ENCODE data around the gene MYBPC1. TPM values are rescaled to one million over a fixed set of nuclear protein-coding genes. Genes with fewer than 3 reads are reported as not detected.

The MYBPC1 gene
- total and polyA plus RNA-seq, 2 of the 13 experiments (the other 11 are each of a cell fraction or from before 2014, with no cell fraction given): 0.31 to 0.53 TPM

DNA sequence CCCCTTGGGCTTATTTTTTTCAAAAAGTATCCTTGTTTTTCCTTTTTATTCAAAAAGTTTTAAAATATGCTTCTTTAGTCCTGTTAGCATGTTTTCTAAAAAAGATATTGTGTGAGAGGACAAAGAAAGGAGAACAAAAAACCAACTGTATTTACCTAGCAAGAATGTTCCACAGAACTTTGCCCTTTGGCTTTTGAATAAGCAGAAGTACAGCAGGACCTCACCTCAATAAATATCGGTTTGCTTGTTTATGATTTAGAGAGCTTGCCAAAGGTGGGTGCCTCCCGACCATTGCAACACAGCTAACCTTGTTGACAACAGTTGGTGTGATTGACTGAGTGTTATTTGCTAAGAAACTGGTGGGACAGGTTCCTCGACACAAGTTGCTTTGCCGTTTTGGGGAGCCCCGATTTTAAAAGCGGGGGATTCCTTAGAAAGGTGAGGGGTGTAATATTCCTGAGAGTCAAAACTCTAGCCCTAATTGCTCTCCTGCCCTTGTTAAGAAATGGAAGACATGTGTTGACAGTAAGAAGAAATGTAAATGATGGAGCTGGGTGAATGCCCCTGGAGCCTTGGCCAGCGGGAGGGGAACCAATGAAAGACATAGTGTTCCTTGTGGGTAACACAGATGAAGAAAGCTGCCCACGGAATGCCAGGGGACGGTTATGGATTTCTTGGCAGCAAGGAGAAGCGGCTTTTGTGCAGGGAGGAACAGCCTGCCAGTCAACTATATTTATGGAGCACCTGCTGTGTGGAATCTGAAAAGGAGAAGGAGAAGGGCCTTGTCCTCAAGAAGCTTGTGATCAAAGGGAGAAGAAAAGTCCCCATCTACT, 13.7 kb downstream of the MYBPC1 start (continued):
- TF ChIP-seq CHCHD3 (CRISPR knock-in tag; IDR thresholded peaks at IDR 0.05) (no peak), EHMT2 (IDR thresholded peaks at IDR 0.05; ENCODE audit: borderline replicate concordance, low read depth, low read length) (peak; percentile 54; the same call in 1 of the 2 replicates), ZFP1 (CRISPR knock-in tag; IDR thresholded peaks at IDR 0.05) (peak; percentile 91), MBD4 (IDR thresholded peaks at IDR 0.05; ENCODE audit: borderline replicate concordance, low read length) (0 out of 2 replicates have a peak, but pooled peaks have one; percentile 28), RBM22 (optimal IDR thresholded peaks at IDR 0.05; ENCODE audit: low read length) (no peak), AGO1 (IDR thresholded peaks at IDR 0.05; ENCODE audit: low read depth, low read length, poor library complexity, severe bottlenecking) (no peak), ARNTL (CRISPR knock-in tag; IDR thresholded peaks at IDR 0.05) (peak; percentile 75), ZFP41 (CRISPR knock-in tag; IDR thresholded peaks at IDR 0.05; ENCODE audit: borderline replicate concordance) (no peak), ZSCAN22 (CRISPR knock-in tag; IDR thresholded peaks at IDR 0.05) (no peak), HMGA1 (CRISPR knock-in tag; conservative IDR thresholded peaks at IDR 0.05) (no peak), ZNF720 (CRISPR knock-in tag; IDR thresholded peaks at IDR 0.05) (no peak), CBFB (CRISPR knock-in tag; IDR thresholded peaks at IDR 0.05) (peak; percentile 97), ZNF34 (CRISPR knock-in tag; IDR thresholded peaks at IDR 0.05; ENCODE audit: borderline replicate concordance) (0 out of 2 replicates have a peak, but pooled peaks have one; percentile 42), NCOA2 (CRISPR knock-in tag; IDR thresholded peaks at IDR 0.05) (peak; percentile 99), PHB2 (IDR thresholded peaks at IDR 0.05; ENCODE audit: partially characterized antibody) (no peak), MTA1 (CRISPR knock-in tag; IDR thresholded peaks at IDR 0.05; ENCODE audit: borderline replicate concordance) (peak; percentile 39; the same call in 1 of the 2 replicates), FOSL2 (CRISPR knock-in tag; IDR thresholded peaks at IDR 0.05) (peak; percentile 92), ZNF329 (CRISPR knock-in tag; IDR thresholded peaks at IDR 0.05; ENCODE audit: low read depth) (no peak), ZFP90 (CRISPR knock-in tag; IDR thresholded peaks at IDR 0.05; ENCODE audit: borderline replicate concordance) (no peak), MEIS1 (CRISPR knock-in tag; IDR thresholded peaks at IDR 0.05; ENCODE audit: borderline replicate concordance) (peak; percentile 87; the same call in 1 of the 2 replicates)
- TF ChIP-seq, protein P1, sequence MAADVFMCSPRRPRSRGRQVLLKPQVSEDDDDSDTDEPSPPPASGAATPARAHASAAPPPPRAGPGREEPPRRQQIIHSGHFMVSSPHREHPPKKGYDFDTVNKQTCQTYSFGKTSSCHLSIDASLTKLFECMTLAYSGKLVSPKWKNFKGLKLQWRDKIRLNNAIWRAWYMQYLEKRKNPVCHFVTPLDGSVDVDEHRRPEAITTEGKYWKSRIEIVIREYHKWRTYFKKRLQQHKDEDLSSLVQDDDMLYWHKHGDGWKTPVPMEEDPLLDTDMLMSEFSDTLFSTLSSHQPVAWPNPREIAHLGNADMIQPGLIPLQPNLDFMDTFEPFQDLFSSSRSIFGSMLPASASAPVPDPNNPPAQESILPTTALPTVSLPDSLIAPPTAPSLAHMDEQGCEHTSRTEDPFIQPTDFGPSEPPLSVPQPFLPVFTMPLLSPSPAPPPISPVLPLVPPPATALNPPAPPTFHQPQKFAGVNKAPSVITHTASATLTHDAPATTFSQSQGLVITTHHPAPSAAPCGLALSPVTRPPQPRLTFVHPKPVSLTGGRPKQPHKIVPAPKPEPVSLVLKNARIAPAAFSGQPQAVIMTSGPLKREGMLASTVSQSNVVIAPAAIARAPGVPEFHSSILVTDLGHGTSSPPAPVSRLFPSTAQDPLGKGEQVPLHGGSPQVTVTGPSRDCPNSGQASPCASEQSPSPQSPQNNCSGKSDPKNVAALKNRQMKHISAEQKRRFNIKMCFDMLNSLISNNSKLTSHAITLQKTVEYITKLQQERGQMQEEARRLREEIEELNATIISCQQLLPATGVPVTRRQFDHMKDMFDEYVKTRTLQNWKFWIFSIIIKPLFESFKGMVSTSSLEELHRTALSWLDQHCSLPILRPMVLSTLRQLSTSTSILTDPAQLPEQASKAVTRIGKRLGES (CRISPR knock-in tag; IDR thresholded peaks at IDR 0.05; ENCODE audit: borderline replicate concordance): no peak
- TF ChIP-seq, protein P2, sequence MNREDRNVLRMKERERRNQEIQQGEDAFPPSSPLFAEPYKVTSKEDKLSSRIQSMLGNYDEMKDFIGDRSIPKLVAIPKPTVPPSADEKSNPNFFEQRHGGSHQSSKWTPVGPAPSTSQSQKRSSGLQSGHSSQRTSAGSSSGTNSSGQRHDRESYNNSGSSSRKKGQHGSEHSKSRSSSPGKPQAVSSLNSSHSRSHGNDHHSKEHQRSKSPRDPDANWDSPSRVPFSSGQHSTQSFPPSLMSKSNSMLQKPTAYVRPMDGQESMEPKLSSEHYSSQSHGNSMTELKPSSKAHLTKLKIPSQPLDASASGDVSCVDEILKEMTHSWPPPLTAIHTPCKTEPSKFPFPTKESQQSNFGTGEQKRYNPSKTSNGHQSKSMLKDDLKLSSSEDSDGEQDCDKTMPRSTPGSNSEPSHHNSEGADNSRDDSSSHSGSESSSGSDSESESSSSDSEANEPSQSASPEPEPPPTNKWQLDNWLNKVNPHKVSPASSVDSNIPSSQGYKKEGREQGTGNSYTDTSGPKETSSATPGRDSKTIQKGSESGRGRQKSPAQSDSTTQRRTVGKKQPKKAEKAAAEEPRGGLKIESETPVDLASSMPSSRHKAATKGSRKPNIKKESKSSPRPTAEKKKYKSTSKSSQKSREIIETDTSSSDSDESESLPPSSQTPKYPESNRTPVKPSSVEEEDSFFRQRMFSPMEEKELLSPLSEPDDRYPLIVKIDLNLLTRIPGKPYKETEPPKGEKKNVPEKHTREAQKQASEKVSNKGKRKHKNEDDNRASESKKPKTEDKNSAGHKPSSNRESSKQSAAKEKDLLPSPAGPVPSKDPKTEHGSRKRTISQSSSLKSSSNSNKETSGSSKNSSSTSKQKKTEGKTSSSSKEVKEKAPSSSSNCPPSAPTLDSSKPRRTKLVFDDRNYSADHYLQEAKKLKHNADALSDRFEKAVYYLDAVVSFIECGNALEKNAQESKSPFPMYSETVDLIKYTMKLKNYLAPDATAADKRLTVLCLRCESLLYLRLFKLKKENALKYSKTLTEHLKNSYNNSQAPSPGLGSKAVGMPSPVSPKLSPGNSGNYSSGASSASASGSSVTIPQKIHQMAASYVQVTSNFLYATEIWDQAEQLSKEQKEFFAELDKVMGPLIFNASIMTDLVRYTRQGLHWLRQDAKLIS (CRISPR knock-in tag; IDR thresholded peaks at IDR 0.05): peak; percentile 34; the same call in 1 of the 2 replicates
- TF ChIP-seq, protein P3, sequence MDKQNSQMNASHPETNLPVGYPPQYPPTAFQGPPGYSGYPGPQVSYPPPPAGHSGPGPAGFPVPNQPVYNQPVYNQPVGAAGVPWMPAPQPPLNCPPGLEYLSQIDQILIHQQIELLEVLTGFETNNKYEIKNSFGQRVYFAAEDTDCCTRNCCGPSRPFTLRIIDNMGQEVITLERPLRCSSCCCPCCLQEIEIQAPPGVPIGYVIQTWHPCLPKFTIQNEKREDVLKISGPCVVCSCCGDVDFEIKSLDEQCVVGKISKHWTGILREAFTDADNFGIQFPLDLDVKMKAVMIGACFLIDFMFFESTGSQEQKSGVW (CRISPR knock-in tag; IDR thresholded peaks at IDR 0.05; ENCODE audit: borderline replicate concordance): no peak
